Prostate gland (tissue), 2 donors: ENCODE results near the gene FAM110A. TPM values are rescaled to one million over a fixed set of nuclear protein-coding genes. Genes with fewer than 3 reads are reported as not detected.
A peak's percentile ranks its signal among the peaks of the same experiment; 100 is the strongest.

ENCODE experiments used
- DNase-seq: peaks from one replicate; pipeline ENCODE4 v3.0.0-alpha.2; 2019; ENCODE audit warnings: low spot score
- H3K27ac ChIP-seq, 2 donors: fragments of 200-600 bp; sonication (generic); 2 replicates each; pipeline ENCODE4 v1.5.1; 2017 to 2019
- H3K27me3 ChIP-seq: fragments of 200-600 bp; sonication (generic); replicated peaks from 2 replicates; pipeline ENCODE4 v1.5.1; 2019; ENCODE audit not compliant: insufficient read depth
- H3K36me3 ChIP-seq, 2 donors: fragments of 200-600 bp; sonication (generic); 1 replicate in 1 of 2; 2 replicates in 1 of 2; pipeline versions ENCODE4 v1.5.1 to v1.8.1; 2017 to 2019
- H3K4me1 ChIP-seq: fragments of 200-600 bp; sonication (generic); replicated peaks from 2 replicates; pipeline ENCODE4 v1.5.1; 2019
- H3K4me3 ChIP-seq, 2 donors: fragments of 200-600 bp; sonication (generic); 2 replicates each; pipeline ENCODE4 v1.5.1; 2017 to 2019
- H3K9me3 ChIP-seq: fragments of 200-600 bp; sonication (generic); 2 replicates; pipeline ENCODE4 v1.5.1; 2017
- CTCF ChIP-seq, 4 experiments: fragments of 200-600 bp in 2 of 4; fragments of 450-650 bp in 2 of 4; sonication (generic) in 2 of 4; IDR thresholded peaks; 1 replicate in 3 of 4; 2 replicates in 1 of 4; pipeline ENCODE4 v1.5.1; 2016 to 2019; ENCODE audit warnings: antibody characterized with exemption in 4 of 4, mild to moderate bottlenecking in 2 of 4, moderate library complexity in 2 of 4
- POLR2A ChIP-seq: fragments of 450-650 bp; IDR thresholded peaks from one replicate; pipeline ENCODE4 v1.6.1; 2016; ENCODE audit warnings: antibody characterized with exemption, mild to moderate bottlenecking
- POLR2AphosphoS5 ChIP-seq: sonication (generic); formaldehyde crosslinking; IDR thresholded peaks from one replicate; pipeline ENCODE4 v1.6.1; 2017; ENCODE audit warnings: antibody characterized with exemption
- WGBS: methylation state at CpG from one replicate; pipeline ENCODE4 v1.1.5; 2018; 5-methylcytosine and 5-hydroxymethylcytosine counted together
- intact Hi-C: fragments of 100-400 bp; cut with DNase I; formaldehyde crosslinking; loops from one replicate; pipeline ENCODE4 v1.14.2; 2022
- total RNA-seq, 2 donors: library from RNA; depleted of rRNA; stranded (reverse); fragments of >200 nt; gene quantifications; one replicate each; pipeline ENCODE4 v1.1.0, GENCODE V29; 2016

Gene FAM110A
- total RNA-seq, 2 donors from 2014 or later = 15.5 to 33.0 TPM

- Histone ChIP-seq H3K27me3 (no peaks in the 10 kb centered on the region), H3K4me3 (peak overlapping the region; percentile 75 to 80), H3K4me1 (peaks cover 8% of the 10 kb centered on the region), H3K36me3 (no peaks in the 10 kb centered on the region), H3K27ac (peak overlapping the region; percentile 69 to 75), H3K9me3 (no peaks in the 10 kb centered on the region)
- 2% methylated on average over 4 of the region's 4 CpGs for WGBS
- intact Hi-C loops = no loop called here
- no peak for DNase-seq
- TF ChIP-seq POLR2A = no peak
- no peak for TF ChIP-seq POLR2AphosphoS5
These were observed 430 bp upstream of the FAM110A start for GRCh38 chr20:833121-833449.

- no peak for TF ChIP-seq POLR2A
- no peak for TF ChIP-seq CTCF (IDR thresholded peaks at IDR 0.05)
- no peak for TF ChIP-seq POLR2AphosphoS5
- Histone ChIP-seq H3K27me3 (no peaks in the 10 kb centered on the region), H3K4me3 (peak overlapping the region; percentile 75 to 80), H3K9me3 (no peaks in the 10 kb centered on the region), H3K36me3 (no peaks in the 10 kb centered on the region), H3K27ac (peak overlapping the region; percentile 69 to 75), H3K4me1 (peaks cover 8% of the 10 kb centered on the region)
- intact Hi-C loops = no loop called here
- 8% methylated on average over 18 of the region's 18 CpGs for WGBS
- DNase-seq = no peak
These were observed 734 bp downstream of the FAM110A start for GRCh38 chr20:834151-834746.

- Histone ChIP-seq H3K36me3 (no peaks in the 10 kb centered on the region), H3K27me3 (no peaks in the 10 kb centered on the region), H3K4me1 (peaks cover 8% of the 10 kb centered on the region), H3K4me3 (no peak overlapping the region), H3K27ac (no peak overlapping the region), H3K9me3 (no peaks in the 10 kb centered on the region)
- DNase-seq = no peak
- TF ChIP-seq POLR2A = no peak
- no peak for TF ChIP-seq POLR2AphosphoS5
- no peak for TF ChIP-seq CTCF (IDR thresholded peaks at IDR 0.05)
- intact Hi-C loops = no loop called here
- WGBS = 72% methylated on average over 2 of the region's 2 CpGs
These were observed 2.1 kb downstream of the FAM110A start for GRCh38 chr20:835608-836045.

GRCh38 chr20:836190-836589 is 2.7 kb downstream of the FAM110A start:
- intact Hi-C loops = no loop called here
- TF ChIP-seq POLR2AphosphoS5 (no peak), CTCF (IDR thresholded peaks at IDR 0.05) (no peak), POLR2A (no peak)
- Histone ChIP-seq H3K4me3 (no peak overlapping the region), H3K27me3 (no peaks in the 10 kb centered on the region), H3K36me3 (no peaks in the 10 kb centered on the region), H3K4me1 (peaks cover 8% of the 10 kb centered on the region), H3K9me3 (no peaks in the 10 kb centered on the region), H3K27ac (no peak overlapping the region)
- DNase-seq = no peak
- WGBS = 89% methylated on average over 1 of the region's 1 CpG

GRCh38 chr20:839015-839414 is 5.5 kb downstream of the FAM110A start:
- intact Hi-C loops = no loop called here
- no peak overlapping the region for H3K27ac ChIP-seq
- no peak overlapping the region for H3K4me3 ChIP-seq
- TF ChIP-seq CTCF (IDR thresholded peaks at IDR 0.05) = no peak
- TF ChIP-seq POLR2AphosphoS5 = no peak
- no peak for TF ChIP-seq POLR2A
- no peaks in the 10 kb centered on the region for H3K9me3 ChIP-seq
- H3K4me1 ChIP-seq = peaks cover 11% of the 10 kb centered on the region
- DNase-seq = no peak
- H3K36me3 ChIP-seq = no peaks in the 10 kb centered on the region
- H3K27me3 ChIP-seq = no peaks in the 10 kb centered on the region
- WGBS = 90% methylated on average over 5 of the region's 5 CpGs
